Measurements from ENCODE around the gene GALP. TPM values are rescaled to one million over a fixed set of nuclear protein-coding genes. Genes with fewer than 3 reads are reported as not detected.

Gene GALP
- total RNA-seq, 1 donor from 2014 or later: not detected

GRCh38 chr19:56153507-56153906 is 22.3 kb upstream of the GALP start:
- Mint-ChIP-seq H3K9me3 (ENCODE audit: low read depth) (no peaks in the 10 kb centered on the region), H3K4me1 (ENCODE audit: low read depth) (peaks cover 4% of the 10 kb centered on the region), H3K4me3 (ENCODE audit: low read depth) (no peak overlapping the region), H3K36me3 (ENCODE audit: insufficient read depth) (peaks cover 23% of the 10 kb centered on the region), H3K27ac (peak overlapping the region; percentile 70), H3K27me3 (no peaks in the 10 kb centered on the region)
- no peak for TF ChIP-seq CTCF (IDR thresholded peaks at IDR 0.05; ENCODE audit: unreplicated experiment)
- no peak for DNase-seq (ENCODE audit: low spot score, unreplicated experiment)

- H3K36me3 Mint-ChIP-seq (ENCODE audit: insufficient read depth): peaks cover 20% of the 10 kb centered on the region
- no peak for DNase-seq (ENCODE audit: low spot score, unreplicated experiment)
- peaks cover 4% of the 10 kb centered on the region for H3K4me1 Mint-ChIP-seq (ENCODE audit: low read depth)
- H3K27ac Mint-ChIP-seq: no peak overlapping the region
- TF ChIP-seq CTCF (IDR thresholded peaks at IDR 0.05; ENCODE audit: unreplicated experiment): peak; percentile 45
- no peaks in the 10 kb centered on the region for H3K9me3 Mint-ChIP-seq (ENCODE audit: low read depth)
- H3K4me3 Mint-ChIP-seq (ENCODE audit: low read depth): no peak overlapping the region
- H3K27me3 Mint-ChIP-seq: no peaks in the 10 kb centered on the region
These were observed 20.6 kb upstream of the GALP start for GRCh38 chr19:56155124-56155687.

- Mint-ChIP-seq H3K4me3 (ENCODE audit: low read depth) (no peak overlapping the region), H3K4me1 (ENCODE audit: low read depth) (peaks cover 4% of the 10 kb centered on the region), H3K27ac (no peak overlapping the region), H3K9me3 (ENCODE audit: low read depth) (no peaks in the 10 kb centered on the region), H3K27me3 (no peaks in the 10 kb centered on the region), H3K36me3 (ENCODE audit: insufficient read depth) (peaks cover 18% of the 10 kb centered on the region)
- no peak for DNase-seq (ENCODE audit: low spot score, unreplicated experiment)
- TF ChIP-seq CTCF (IDR thresholded peaks at IDR 0.05; ENCODE audit: unreplicated experiment): no peak
These were observed 19.0 kb upstream of the GALP start for GRCh38 chr19:56156768-56157167.

GRCh38 chr19:56158170-56158757 is 17.5 kb upstream of the GALP start:
- DNase-seq (ENCODE audit: low spot score, unreplicated experiment): no peak
- no peaks in the 10 kb centered on the region for H3K27me3 Mint-ChIP-seq
- no peaks in the 10 kb centered on the region for H3K9me3 Mint-ChIP-seq (ENCODE audit: low read depth)
- no peak for TF ChIP-seq CTCF (IDR thresholded peaks at IDR 0.05; ENCODE audit: unreplicated experiment)
- peaks cover 2% of the 10 kb centered on the region for H3K4me1 Mint-ChIP-seq (ENCODE audit: low read depth)
- H3K4me3 Mint-ChIP-seq (ENCODE audit: low read depth): no peak overlapping the region
- peaks cover 15% of the 10 kb centered on the region for H3K36me3 Mint-ChIP-seq (ENCODE audit: insufficient read depth)
- H3K27ac Mint-ChIP-seq: peak overlapping the region; percentile 56

- Mint-ChIP-seq H3K27ac (peak overlapping the region; percentile 73), H3K4me1 (ENCODE audit: low read depth) (no peaks in the 10 kb centered on the region), H3K27me3 (no peaks in the 10 kb centered on the region), H3K4me3 (ENCODE audit: low read depth) (no peak overlapping the region), H3K9me3 (ENCODE audit: low read depth) (no peaks in the 10 kb centered on the region), H3K36me3 (ENCODE audit: insufficient read depth) (peaks cover 15% of the 10 kb centered on the region)
- no peak for TF ChIP-seq CTCF (IDR thresholded peaks at IDR 0.05; ENCODE audit: unreplicated experiment)
- no peak for DNase-seq (ENCODE audit: low spot score, unreplicated experiment)
These were observed 16.7 kb upstream of the GALP start for GRCh38 chr19:56159009-56159559.

Measured in progenitor cell of endocrine pancreas (in vitro differentiated cells).